Hepatocyte (in vitro differentiated cells): ENCODE results near the gene SPDYE4. TPM values are rescaled to one million over a fixed set of nuclear protein-coding genes. Genes with fewer than 3 reads are reported as not detected.

Experiments
- DNase-seq: peaks from one replicate; pipeline ENCODE4 v3.0.0-alpha.2; 2016; ENCODE audit warnings: low spot score
- H2AFZ ChIP-seq: fragments of 200-600 bp; sonication (generic); 2 replicates; pipeline ENCODE4 v1.6.0; 2016; ENCODE audit warnings: antibody characterized with exemption, mild to moderate bottlenecking
- H3K27ac ChIP-seq: fragments of 200-600 bp; sonication (generic); 2 replicates; pipeline ENCODE4 v1.5.1; 2016; ENCODE audit warnings: mild to moderate bottlenecking
- H3K27me3 ChIP-seq: fragments of 200-600 bp; sonication (generic); 2 replicates; pipeline ENCODE4 v1.6.1; 2016
- H3K36me3 ChIP-seq: fragments of 200-600 bp; sonication (generic); replicated peaks from 2 replicates; pipeline ENCODE4 v1.5.1; 2016; ENCODE audit warnings: low read depth; ENCODE audit not compliant: insufficient read depth
- H3K4me1 ChIP-seq: fragments of 200-600 bp; sonication (generic); 2 replicates; pipeline ENCODE4 v1.5.1; 2016; ENCODE audit warnings: mild to moderate bottlenecking, moderate library complexity; ENCODE audit not compliant: insufficient read depth
- H3K4me2 ChIP-seq: fragments of 200-600 bp; sonication (generic); 2 replicates; pipeline ENCODE4 v1.6.0; 2016
- H3K4me3 ChIP-seq: fragments of 200-600 bp; sonication (generic); 2 replicates; pipeline ENCODE4 v1.5.1; 2016; ENCODE audit warnings: mild to moderate bottlenecking
- H3K79me2 ChIP-seq: fragments of 200-600 bp; sonication (generic); 2 replicates; pipeline ENCODE4 v1.6.0; 2017; ENCODE audit warnings: mild to moderate bottlenecking
- H3K9me2 ChIP-seq: fragments of 200-600 bp; sonication (generic); replicated peaks from 2 replicates; pipeline ENCODE4 v1.6.0; 2017; ENCODE audit warnings: mild to moderate bottlenecking; ENCODE audit not compliant: insufficient read depth
- H3K9me3 ChIP-seq: fragments of 200-600 bp; sonication (generic); 2 replicates; pipeline ENCODE4 v1.5.1; 2016; ENCODE audit warnings: low read depth, mild to moderate bottlenecking
- H4K20me1 ChIP-seq: fragments of 200-600 bp; sonication (generic); 2 replicates; pipeline ENCODE4 v1.6.0; 2016; ENCODE audit warnings: mild to moderate bottlenecking; ENCODE audit not compliant: insufficient read depth, poor library complexity, severe bottlenecking
- CTCF ChIP-seq: fragments of 200-600 bp; sonication (generic); IDR thresholded peaks from 2 replicates; pipeline ENCODE4 v1.5.1; 2016; ENCODE audit warnings: antibody characterized with exemption, mild to moderate bottlenecking; ENCODE audit not compliant: poor library complexity
- EZH2 ChIP-seq: fragments of 200-600 bp; sonication (generic); IDR thresholded peaks from 2 replicates; pipeline ENCODE4 v1.6.1; 2016; ENCODE audit warnings: antibody characterized with exemption, mild to moderate bottlenecking, borderline replicate concordance
- EZH2phosphoT487 ChIP-seq: fragments of 200-600 bp; sonication (generic); IDR thresholded peaks from one replicate; pipeline ENCODE4 v1.6.1; 2018; ENCODE audit warnings: antibody characterized with exemption, mild to moderate bottlenecking, low read depth, moderate library complexity; ENCODE audit not compliant: unreplicated experiment, severe bottlenecking
- WGBS: methylation state at CpG from one replicate; pipeline ENCODE4 v1.1.6; 2016; ENCODE audit warnings: low lambda C conversion rate; ENCODE audit errors: missing lambda C conversion rate; 5-methylcytosine and 5-hydroxymethylcytosine counted together
- polyA plus RNA-seq: library from polyadenylated mRNA; unstranded; fragments of >200 nt; fragmentation: Nextera tagmentation; extraction: Ambion mirVana; gene quantifications from 2 replicates; pipeline ENCODE4 v1.2.1, GENCODE V29; 2016
- total RNA-seq: library from RNA; depleted of rRNA; stranded (reverse); fragments of >200 nt; gene quantifications from 2 replicates; pipeline ENCODE4 v1.2.3, GENCODE V29; 2014

The SPDYE4 gene
- total and polyA plus RNA-seq, 2 experiments from 2014 or later: not detected

- Histone ChIP-seq H3K9me3 (no peaks in the 10 kb centered on the region), H3K9me2 (no peaks in the 10 kb centered on the region), H3K36me3 (no peaks in the 10 kb centered on the region), H3K27ac (no peak overlapping the region), H3K4me1 (peaks cover 5% of the 10 kb centered on the region), H3K4me2 (no peak overlapping the region), H4K20me1 (no peaks in the 10 kb centered on the region), H3K4me3 (no peak overlapping the region), H3K79me2 (no peaks in the 10 kb centered on the region), H3K27me3 (no peaks in the 10 kb centered on the region), H2AFZ (no peak overlapping the region)
- 87% methylated on average over 5 of the region's 5 CpGs for WGBS
- TF ChIP-seq EZH2phosphoT487: no peak
- no peak for TF ChIP-seq EZH2
- no peak for TF ChIP-seq CTCF
- no peak for DNase-seq
Observed at GRCh38 chr17:8713878-8714277, 44.5 kb downstream of the SPDYE4 start.

GRCh38 chr17:8713315-8713714 is 45.0 kb downstream of the SPDYE4 start:
- Histone ChIP-seq H3K27me3 (no peaks in the 10 kb centered on the region), H3K36me3 (no peaks in the 10 kb centered on the region), H3K9me2 (no peaks in the 10 kb centered on the region), H2AFZ (no peak overlapping the region), H3K4me2 (no peak overlapping the region), H4K20me1 (no peaks in the 10 kb centered on the region), H3K79me2 (no peaks in the 10 kb centered on the region), H3K4me3 (no peak overlapping the region), H3K9me3 (no peaks in the 10 kb centered on the region), H3K27ac (no peak overlapping the region), H3K4me1 (peaks cover 5% of the 10 kb centered on the region)
- 55% methylated on average over 3 of the region's 3 CpGs for WGBS
- no peak for DNase-seq
- no peak for TF ChIP-seq EZH2
- no peak for TF ChIP-seq EZH2phosphoT487
- TF ChIP-seq CTCF: no peak

GRCh38 chr17:8712698-8713097 is 45.6 kb downstream of the SPDYE4 start:
- TF ChIP-seq CTCF (no peak), EZH2phosphoT487 (no peak), EZH2 (no peak)
- Histone ChIP-seq H2AFZ (no peak overlapping the region), H3K36me3 (no peaks in the 10 kb centered on the region)

GRCh38 chr17:8711291-8711690 is 47.1 kb downstream of the SPDYE4 start:
- H3K4me1 ChIP-seq: peaks cover 18% of the 10 kb centered on the region
- no peaks in the 10 kb centered on the region for H3K27me3 ChIP-seq
- no peaks in the 10 kb centered on the region for H4K20me1 ChIP-seq
- WGBS: 68% methylated on average over 5 of the region's 5 CpGs
- H3K4me3 ChIP-seq: no peak overlapping the region
- no peak for TF ChIP-seq EZH2phosphoT487
- no peak for TF ChIP-seq CTCF
- no peak for TF ChIP-seq EZH2
- H3K9me3 ChIP-seq: no peaks in the 10 kb centered on the region
- no peaks in the 10 kb centered on the region for H3K79me2 ChIP-seq
- H3K27ac ChIP-seq: no peak overlapping the region
- H3K9me2 ChIP-seq: no peaks in the 10 kb centered on the region
- no peaks in the 10 kb centered on the region for H3K36me3 ChIP-seq
- no peak overlapping the region for H2AFZ ChIP-seq
- no peak overlapping the region for H3K4me2 ChIP-seq
- DNase-seq: no peak

More at GRCh38 chr17:8712698-8713097, 45.6 kb downstream of the SPDYE4 start:
- Histone ChIP-seq H3K4me2 (no peak overlapping the region), H3K9me2 (no peaks in the 10 kb centered on the region), H4K20me1 (no peaks in the 10 kb centered on the region), H3K27me3 (no peaks in the 10 kb centered on the region), H3K79me2 (no peaks in the 10 kb centered on the region), H3K4me1 (peaks cover 8% of the 10 kb centered on the region), H3K9me3 (no peaks in the 10 kb centered on the region), H3K4me3 (no peak overlapping the region), H3K27ac (peak overlapping the region; percentile 77)
- no peak for DNase-seq
